OCI-LY7 (cell line): ENCODE data around the gene GID8. TPM values are rescaled to one million over a fixed set of nuclear protein-coding genes. Genes with fewer than 3 reads are reported as not detected.

Experiments
- BruUV-seq: library from RNA; stranded (reverse); fragments of 400-500 nt; replicated peaks from 2 replicates; lab custom pipeline; 2021; lab: Mats Ljungman, UMichigan
- CTCF ChIA-PET: fragments of 300-600 bp; sonication (Branson Sonifier 250); formaldehyde crosslinking; loops from one replicate; lab custom pipeline; 2022; ENCODE audit warnings: antibody characterized with exemption; ENCODE audit not compliant: unreplicated experiment; lab: Charles Lee
- POLR2A ChIA-PET: fragments of 300-600 bp; sonication (Branson Sonifier 250); formaldehyde crosslinking; loops from one replicate; lab custom pipeline; 2022; ENCODE audit warnings: antibody characterized with exemption; lab: Charles Lee
- DNase-seq: peaks from one replicate; pipeline ENCODE4 v3.0.0-alpha.2; 2015; ENCODE audit warnings: low spot score
- H2AFZ ChIP-seq: fragments of 200-600 bp; sonication (generic), shearing (Covaris generic); 2 replicates; pipeline ENCODE4 v1.6.1; 2014; ENCODE audit warnings: mild to moderate bottlenecking, antibody characterized with exemption, low read length, moderate library complexity
- H3K27ac ChIP-seq: fragments of 200-600 bp; sonication (generic); 2 replicates; pipeline ENCODE4 v1.5.1; 2014; ENCODE audit warnings: mixed run types, low read depth, mild to moderate bottlenecking, moderate library complexity, low read length, inconsistent platforms; ENCODE audit not compliant: poor library complexity, severe bottlenecking
- H3K36me3 ChIP-seq: fragments of 200-600 bp; sonication (generic); 2 replicates; pipeline ENCODE4 v1.6.1; 2014; ENCODE audit warnings: mild to moderate bottlenecking, antibody characterized with exemption, low read length, moderate library complexity, mixed read lengths; ENCODE audit not compliant: insufficient read depth
- H3K4me1 ChIP-seq: fragments of 200-600 bp; sonication (generic); 2 replicates; pipeline ENCODE4 v1.5.1; 2014; ENCODE audit warnings: mild to moderate bottlenecking, low read length; ENCODE audit not compliant: insufficient read depth, poor library complexity, severe bottlenecking
- H3K4me2 ChIP-seq: fragments of 200-600 bp; sonication (generic); 2 replicates; pipeline ENCODE4 v1.6.1; 2014; ENCODE audit warnings: mild to moderate bottlenecking, low read length
- H3K4me3 ChIP-seq: fragments of 200-600 bp; sonication (generic); 2 replicates; pipeline ENCODE4 v1.5.1; 2014; ENCODE audit warnings: mild to moderate bottlenecking, low read depth, low read length; ENCODE audit not compliant: poor library complexity, severe bottlenecking
- H3K79me2 ChIP-seq: fragments of 200-600 bp; sonication (generic); 2 replicates; pipeline ENCODE4 v1.6.1; 2016; ENCODE audit warnings: low read depth, mild to moderate bottlenecking, low read length, moderate library complexity, mixed read lengths; ENCODE audit not compliant: insufficient read depth
- H3K9me2 ChIP-seq: fragments of 200-600 bp; sonication (generic); 2 replicates; pipeline ENCODE4 v1.6.1; 2016; ENCODE audit warnings: mild to moderate bottlenecking, low read length, mixed read lengths; ENCODE audit not compliant: insufficient read depth
- H3K9me3 ChIP-seq: fragments of 200-600 bp; sonication (generic); 2 replicates; pipeline ENCODE4 v1.6.1; 2014; ENCODE audit warnings: mild to moderate bottlenecking, mixed run types, low read length, mixed read lengths
- H4K20me1 ChIP-seq: fragments of 200-600 bp; sonication (generic); 2 replicates; pipeline ENCODE4 v1.6.1; 2014; ENCODE audit warnings: mild to moderate bottlenecking, antibody characterized with exemption, low read length, moderate library complexity, mixed read lengths; ENCODE audit not compliant: insufficient read depth
- EZH2phosphoT487 ChIP-seq: fragments of 200-600 bp; sonication (generic); IDR thresholded peaks from 2 replicates; pipeline ENCODE4 v1.6.1; 2018; ENCODE audit warnings: low read depth, borderline replicate concordance, mild to moderate bottlenecking, mixed run types, antibody characterized with exemption, low read length, moderate library complexity, mixed read lengths
- intact Hi-C: fragments of 100-400 bp; cut with micrococcal nuclease; formaldehyde crosslinking; loops from one replicate; pipeline ENCODE4 v1.10.0; 2022; ENCODE audit not compliant: unreplicated experiment
- total RNA-seq, 2 experiments: library from RNA; depleted of rRNA in 1 of 2; stranded (reverse); fragments of >200 nt in 1 of 2; shearing (Covaris generic) in 1 of 2; gene quantifications; 2 replicates each; pipeline ENCODE4 v1.2.3, GENCODE V29; 2014 to 2022
- TF ChIP-seq, protein P1 (sequence below): fragments of 200-600 bp; sonication (generic); conservative IDR thresholded peaks from 2 replicates; pipeline ENCODE4 v1.5.1; 2014; ENCODE audit warnings: mild to moderate bottlenecking, antibody characterized with exemption, low read length, moderate library complexity, mixed read lengths

GID8 gene
- total RNA-seq, 2 experiments from 2014 or later = 28.7 to 47.7 TPM

DNA sequence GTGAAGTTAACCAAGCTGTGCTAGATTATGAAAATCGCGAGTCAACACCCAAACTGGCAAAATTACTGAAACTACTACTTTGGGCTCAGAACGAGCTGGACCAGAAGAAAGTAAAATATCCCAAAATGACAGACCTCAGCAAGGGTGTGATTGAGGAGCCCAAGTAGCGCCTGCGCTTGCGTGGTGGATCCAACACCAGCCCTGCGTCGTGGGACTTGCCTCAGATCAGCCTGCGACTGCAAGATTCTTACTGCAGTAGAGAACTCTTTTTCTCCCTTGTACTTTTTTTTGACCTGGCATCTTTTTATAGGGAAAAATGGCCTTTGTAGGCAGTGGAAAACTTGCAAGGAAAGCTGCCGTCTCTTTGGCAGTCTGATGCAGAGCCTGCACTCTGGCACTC is 6.8 kb downstream of the GID8 start:
- CTCF ChIA-PET = no interaction called here
- H3K79me2 ChIP-seq = peaks cover 25% of the 10 kb centered on the region
- TF ChIP-seq EZH2phosphoT487 = no peak
- TF ChIP-seq, protein P1, sequence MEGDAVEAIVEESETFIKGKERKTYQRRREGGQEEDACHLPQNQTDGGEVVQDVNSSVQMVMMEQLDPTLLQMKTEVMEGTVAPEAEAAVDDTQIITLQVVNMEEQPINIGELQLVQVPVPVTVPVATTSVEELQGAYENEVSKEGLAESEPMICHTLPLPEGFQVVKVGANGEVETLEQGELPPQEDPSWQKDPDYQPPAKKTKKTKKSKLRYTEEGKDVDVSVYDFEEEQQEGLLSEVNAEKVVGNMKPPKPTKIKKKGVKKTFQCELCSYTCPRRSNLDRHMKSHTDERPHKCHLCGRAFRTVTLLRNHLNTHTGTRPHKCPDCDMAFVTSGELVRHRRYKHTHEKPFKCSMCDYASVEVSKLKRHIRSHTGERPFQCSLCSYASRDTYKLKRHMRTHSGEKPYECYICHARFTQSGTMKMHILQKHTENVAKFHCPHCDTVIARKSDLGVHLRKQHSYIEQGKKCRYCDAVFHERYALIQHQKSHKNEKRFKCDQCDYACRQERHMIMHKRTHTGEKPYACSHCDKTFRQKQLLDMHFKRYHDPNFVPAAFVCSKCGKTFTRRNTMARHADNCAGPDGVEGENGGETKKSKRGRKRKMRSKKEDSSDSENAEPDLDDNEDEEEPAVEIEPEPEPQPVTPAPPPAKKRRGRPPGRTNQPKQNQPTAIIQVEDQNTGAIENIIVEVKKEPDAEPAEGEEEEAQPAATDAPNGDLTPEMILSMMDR = no peak
- H3K4me1 ChIP-seq = peaks cover 2% of the 10 kb centered on the region
- no peak overlapping the region for H2AFZ ChIP-seq
- H3K9me2 ChIP-seq = no peaks in the 10 kb centered on the region
- no peak overlapping the region for H3K4me3 ChIP-seq
- peaks cover 4% of the 10 kb centered on the region; the same call in 1 of the 2 replicates for H4K20me1 ChIP-seq
- no peak overlapping the region for H3K27ac ChIP-seq
- intact Hi-C loops = no loop called here
- H3K4me2 ChIP-seq = no peak overlapping the region
- peaks cover 95% of the 10 kb centered on the region for H3K36me3 ChIP-seq
- no TSS peak for BruUV-seq
- no peak for DNase-seq
- H3K9me3 ChIP-seq = peaks cover 10% of the 10 kb centered on the region
- POLR2A ChIA-PET = no interaction called here

DNA sequence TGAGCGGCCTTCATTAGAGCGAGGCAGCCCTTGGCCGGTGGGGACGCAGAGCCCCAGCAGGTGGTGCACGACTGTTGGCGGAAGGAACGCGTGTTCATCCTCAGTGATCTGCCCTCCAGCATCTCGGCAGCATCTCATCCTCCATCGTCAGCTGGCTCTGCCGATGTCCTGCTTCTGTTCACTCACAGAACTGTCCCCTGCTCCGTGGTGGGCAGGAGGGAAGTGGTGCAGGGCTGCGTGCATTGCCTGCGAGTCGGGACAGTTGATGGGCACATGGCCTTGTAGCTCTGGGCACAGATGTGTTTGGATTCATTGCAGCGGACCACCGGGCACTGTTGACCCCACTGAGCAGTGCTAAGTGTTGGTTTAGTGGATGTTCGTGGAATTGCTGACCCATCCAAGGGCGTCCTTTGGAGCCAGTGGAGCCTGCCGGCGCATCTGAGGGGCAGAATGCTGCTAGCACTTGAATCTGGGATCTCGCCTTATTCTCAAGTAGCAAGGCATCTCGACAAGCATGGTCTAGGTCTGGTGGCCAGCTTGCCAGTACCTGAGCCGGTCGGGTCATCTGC is 7.9 kb downstream of the GID8 start:
- BruUV-seq = no TSS peak
- DNase-seq = no peak
- intact Hi-C loops = no loop called here
- Histone ChIP-seq H3K4me2 (no peak overlapping the region), H3K4me3 (no peak overlapping the region), H3K9me2 (no peaks in the 10 kb centered on the region), H3K27ac (no peak overlapping the region), H3K4me1 (no peaks in the 10 kb centered on the region), H4K20me1 (no peaks in the 10 kb centered on the region; the same call in 1 of the 2 replicates), H3K79me2 (peaks cover 14% of the 10 kb centered on the region), H3K9me3 (peaks cover 10% of the 10 kb centered on the region), H3K36me3 (peaks cover 98% of the 10 kb centered on the region), H2AFZ (no peak overlapping the region)
- ChIA-PET POLR2A (interaction anchor here (1.0 kb wide), 1 partner anchor 9 kb away, joined by 3 read pairs; no protein-coding TSS in a partner anchor), CTCF (no interaction called here)
- TF ChIP-seq, protein P1 = no peak
- no peak for TF ChIP-seq EZH2phosphoT487

DNA sequence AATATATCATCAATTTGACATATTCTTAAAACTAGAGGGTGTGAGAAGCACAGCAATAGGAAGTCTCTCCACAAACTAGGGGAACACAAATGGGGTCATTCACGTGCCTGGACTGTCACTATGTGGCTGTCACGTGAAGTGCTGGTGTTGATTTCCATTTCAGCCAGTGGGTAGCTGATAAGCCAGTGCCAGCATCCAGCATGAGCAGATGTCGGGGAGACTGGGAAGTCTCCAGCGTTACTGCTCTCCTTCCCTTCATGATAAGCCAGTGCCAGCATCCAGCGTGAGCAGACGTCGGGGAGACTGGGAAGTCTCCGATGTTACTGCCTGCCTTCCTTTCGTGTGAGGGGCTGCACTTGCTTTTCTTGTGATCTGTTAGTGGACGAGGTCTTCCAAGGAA is 9.0 kb downstream of the GID8 start:
- peaks cover 88% of the 10 kb centered on the region for H3K36me3 ChIP-seq
- intact Hi-C loops = no loop called here
- CTCF ChIA-PET = no interaction called here

More for the DNA sequence above, 9.0 kb downstream of the GID8 start:
- POLR2A ChIA-PET = no interaction called here
- Histone ChIP-seq H3K9me2 (no peaks in the 10 kb centered on the region), H3K4me2 (no peak overlapping the region), H3K9me3 (peaks cover 10% of the 10 kb centered on the region), H3K79me2 (peaks cover 4% of the 10 kb centered on the region; the same call in 1 of the 2 replicates), H3K4me1 (no peaks in the 10 kb centered on the region), H3K27ac (no peak overlapping the region), H2AFZ (no peak overlapping the region), H4K20me1 (no peaks in the 10 kb centered on the region), H3K4me3 (no peak overlapping the region)
- TF ChIP-seq EZH2phosphoT487 = no peak
- TF ChIP-seq, protein P1 = no peak
- no TSS peak for BruUV-seq
- DNase-seq = no peak
